ENCODE measurements around the gene SLC8A1. TPM values are rescaled to one million over a fixed set of nuclear protein-coding genes. Genes with fewer than 3 reads are reported as not detected.

Gene SLC8A1
- total RNA-seq, 3 donors from 2014 or later, result 6.0 to 164 (median 17.0) TPM

DNA sequence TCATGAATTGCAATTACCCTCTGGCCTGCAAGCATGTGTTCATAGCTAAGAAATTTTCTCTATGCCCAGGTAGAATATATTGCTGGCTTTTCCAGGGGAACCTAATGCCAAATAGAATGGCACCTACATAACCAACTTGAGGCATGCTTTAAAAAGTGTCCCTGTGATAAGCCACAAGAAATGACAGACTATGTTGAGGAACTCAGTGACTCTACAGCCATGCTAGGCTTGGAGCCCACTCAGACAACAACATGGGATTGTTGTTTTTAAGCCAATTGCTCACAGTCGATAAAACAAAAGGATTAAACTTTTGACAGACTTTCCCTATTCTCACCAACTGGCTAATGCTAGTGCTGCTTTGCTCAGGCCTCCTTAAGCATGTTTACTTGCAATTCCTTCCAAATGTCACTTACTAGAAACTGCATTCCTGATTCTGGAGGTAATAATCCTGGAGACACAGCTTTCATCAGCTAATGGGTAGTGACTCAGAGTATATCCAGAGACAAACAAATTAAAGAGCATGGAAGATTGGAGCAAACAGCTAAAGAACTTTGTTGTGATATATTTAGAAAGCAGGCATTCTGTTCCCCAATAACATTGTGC lies 249.0 kb downstream of the SLC8A1 start:
- Histone ChIP-seq H3K4me1 (ENCODE audit: low read depth) (no peaks in the 10 kb centered on the region), H3K9me3 (no peaks in the 10 kb centered on the region), H3K36me3 (ENCODE audit: low read depth) (no peaks in the 10 kb centered on the region), H3K4me3 (no peak overlapping the region)
- ATAC-seq (no peak), DNase-seq (no peak)
- TF ChIP-seq, protein P1, sequence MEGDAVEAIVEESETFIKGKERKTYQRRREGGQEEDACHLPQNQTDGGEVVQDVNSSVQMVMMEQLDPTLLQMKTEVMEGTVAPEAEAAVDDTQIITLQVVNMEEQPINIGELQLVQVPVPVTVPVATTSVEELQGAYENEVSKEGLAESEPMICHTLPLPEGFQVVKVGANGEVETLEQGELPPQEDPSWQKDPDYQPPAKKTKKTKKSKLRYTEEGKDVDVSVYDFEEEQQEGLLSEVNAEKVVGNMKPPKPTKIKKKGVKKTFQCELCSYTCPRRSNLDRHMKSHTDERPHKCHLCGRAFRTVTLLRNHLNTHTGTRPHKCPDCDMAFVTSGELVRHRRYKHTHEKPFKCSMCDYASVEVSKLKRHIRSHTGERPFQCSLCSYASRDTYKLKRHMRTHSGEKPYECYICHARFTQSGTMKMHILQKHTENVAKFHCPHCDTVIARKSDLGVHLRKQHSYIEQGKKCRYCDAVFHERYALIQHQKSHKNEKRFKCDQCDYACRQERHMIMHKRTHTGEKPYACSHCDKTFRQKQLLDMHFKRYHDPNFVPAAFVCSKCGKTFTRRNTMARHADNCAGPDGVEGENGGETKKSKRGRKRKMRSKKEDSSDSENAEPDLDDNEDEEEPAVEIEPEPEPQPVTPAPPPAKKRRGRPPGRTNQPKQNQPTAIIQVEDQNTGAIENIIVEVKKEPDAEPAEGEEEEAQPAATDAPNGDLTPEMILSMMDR (IDR thresholded peaks at IDR 0.05), result no peak
- intact Hi-C loops (cut with DNase I, micrococcal nuclease), result no loop called here

GRCh38 chr2:40201425-40201824 lies 250.5 kb downstream of the SLC8A1 start:
- Histone ChIP-seq H3K36me3 (ENCODE audit: low read depth) (no peaks in the 10 kb centered on the region), H3K4me1 (ENCODE audit: low read depth) (no peaks in the 10 kb centered on the region), H3K9me3 (no peaks in the 10 kb centered on the region), H3K4me3 (no peak overlapping the region)
- ATAC-seq (no peak), DNase-seq (no peak)
- intact Hi-C loops (cut with DNase I, micrococcal nuclease), result no loop called here
- TF ChIP-seq, protein P1 (IDR thresholded peaks at IDR 0.05), result no peak

DNA sequence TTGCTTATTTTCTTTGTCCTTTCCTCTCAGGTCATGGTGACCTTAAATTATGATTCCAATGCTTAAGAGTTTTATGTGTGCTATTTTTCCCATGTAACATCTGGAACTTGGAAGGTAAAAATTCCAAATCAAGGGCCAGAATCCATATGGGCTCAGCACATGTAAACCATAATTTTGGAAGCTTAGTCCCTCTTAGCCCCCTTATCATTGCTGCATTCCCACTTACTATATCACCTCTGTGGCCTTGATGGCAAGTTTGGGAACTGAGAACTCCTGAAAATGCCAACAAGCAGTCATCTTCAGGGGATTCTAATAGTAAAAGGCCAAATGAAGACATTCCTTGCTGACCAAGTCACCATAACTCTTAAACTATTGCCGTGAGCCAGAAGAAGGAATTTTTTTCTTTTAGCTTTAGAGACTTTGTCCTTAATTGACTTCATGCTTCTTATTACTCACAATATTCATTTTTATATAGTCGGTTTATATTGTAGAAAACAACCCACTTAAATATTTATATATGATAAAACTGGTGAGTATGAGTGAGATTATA lies 251.4 kb downstream of the SLC8A1 start:
- intact Hi-C loops (cut with DNase I, micrococcal nuclease), result no loop called here
- no peaks in the 10 kb centered on the region for H3K36me3 ChIP-seq (ENCODE audit: low read depth)
- H3K4me3 ChIP-seq, result no peak overlapping the region
- H3K4me1 ChIP-seq (ENCODE audit: low read depth), result no peaks in the 10 kb centered on the region
- no peak for DNase-seq
- ATAC-seq, result no peak
- TF ChIP-seq, protein P1 (IDR thresholded peaks at IDR 0.05), result no peak
- no peaks in the 10 kb centered on the region for H3K9me3 ChIP-seq

DNA sequence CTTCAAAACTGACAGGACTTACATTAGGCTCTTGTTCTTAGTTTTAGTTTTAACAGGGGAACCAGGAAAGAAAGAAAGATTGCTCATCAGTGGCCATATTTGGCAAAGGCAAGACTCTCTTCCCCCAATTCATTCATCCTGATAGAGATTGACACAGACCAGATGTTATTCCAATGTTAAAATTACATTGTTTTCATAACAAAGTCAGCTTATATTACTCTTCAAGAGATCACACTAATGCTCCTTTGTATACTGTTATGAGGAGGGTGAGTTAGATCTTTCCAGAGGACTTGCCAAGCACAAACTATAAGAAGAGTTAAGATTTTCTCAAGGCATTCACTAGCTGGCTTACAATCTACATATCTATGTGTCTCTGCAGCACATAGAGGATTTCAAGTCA lies 252.1 kb downstream of the SLC8A1 start:
- TF ChIP-seq, protein P1 (IDR thresholded peaks at IDR 0.05), result no peak
- ATAC-seq, result no peak
- Histone ChIP-seq H3K36me3 (ENCODE audit: low read depth) (no peaks in the 10 kb centered on the region), H3K9me3 (no peaks in the 10 kb centered on the region), H3K4me1 (ENCODE audit: low read depth) (no peaks in the 10 kb centered on the region), H3K4me3 (no peak overlapping the region)
- intact Hi-C loops (cut with DNase I, micrococcal nuclease), result no loop called here
- no peak for DNase-seq

- Histone ChIP-seq H3K4me1 (ENCODE audit: low read depth) (peaks cover 15% of the 10 kb centered on the region), H3K9me3 (no peaks in the 10 kb centered on the region), H3K36me3 (ENCODE audit: low read depth) (no peaks in the 10 kb centered on the region), H3K4me3 (no peak overlapping the region)
- ATAC-seq, result no peak
- intact Hi-C loops (cut with DNase I, micrococcal nuclease), result no loop called here
- DNase-seq, result no peak
- TF ChIP-seq, protein P1 (IDR thresholded peaks at IDR 0.05), result no peak
These were observed 254.8 kb downstream of the SLC8A1 start for GRCh38 chr2:40197121-40197520.
